Measurements from ENCODE around the gene THADA.
"Not testable (repeated sequence)": the region's sequence is repeated elsewhere in the genome, so short reads cannot be mapped to it uniquely, and the experiment has no call there.

THADA gene

DNA sequence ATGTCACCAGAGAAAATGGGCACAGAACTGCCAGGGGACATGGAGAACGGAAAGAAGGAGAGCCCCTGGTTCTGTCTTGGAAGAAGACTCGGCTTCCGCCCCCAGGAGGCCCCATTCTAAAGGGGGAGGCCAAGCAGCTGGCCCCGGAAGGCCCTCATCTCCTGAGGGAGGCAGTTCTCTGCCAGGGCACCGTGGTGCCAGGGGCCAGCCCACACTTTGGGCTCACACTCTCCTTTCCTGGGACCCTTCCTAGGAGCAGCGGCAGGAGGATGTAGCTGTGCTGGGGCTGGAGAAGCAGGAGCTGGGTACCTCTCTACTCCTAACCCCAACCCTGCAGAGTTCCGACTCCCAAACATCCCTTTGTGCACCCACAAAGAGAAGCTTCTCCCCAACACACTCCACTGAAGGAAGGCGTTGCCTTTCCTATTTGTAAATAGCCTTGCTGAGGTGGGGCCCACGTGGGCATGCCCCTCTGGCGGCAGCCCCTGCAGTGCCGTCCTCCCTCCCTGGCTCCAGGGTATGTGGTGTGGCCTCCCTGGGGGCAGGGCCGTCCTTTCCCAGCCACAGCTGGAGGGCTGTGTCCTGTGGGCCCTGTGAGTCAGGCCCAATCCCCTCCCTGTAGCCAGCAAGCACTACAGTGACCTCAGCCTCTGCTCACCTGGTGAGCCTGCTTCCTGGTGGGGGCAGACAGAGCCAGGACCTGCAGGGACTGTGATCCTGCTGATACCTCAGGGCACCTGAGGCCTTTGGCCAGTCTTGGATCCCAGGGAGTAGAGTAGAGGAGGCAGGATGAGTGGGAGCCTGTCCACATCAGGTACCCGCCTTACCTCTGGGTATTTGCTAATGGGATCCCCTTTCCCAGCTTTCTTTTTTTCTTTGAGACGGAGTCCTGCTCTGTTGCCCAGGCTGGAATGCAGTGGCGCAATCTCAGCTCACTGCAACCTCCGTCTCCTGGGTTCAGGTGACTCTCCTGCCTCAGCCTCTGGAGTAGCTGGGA, 396.0 kb downstream of the THADA start:
- no peak for DNase-seq

DNA sequence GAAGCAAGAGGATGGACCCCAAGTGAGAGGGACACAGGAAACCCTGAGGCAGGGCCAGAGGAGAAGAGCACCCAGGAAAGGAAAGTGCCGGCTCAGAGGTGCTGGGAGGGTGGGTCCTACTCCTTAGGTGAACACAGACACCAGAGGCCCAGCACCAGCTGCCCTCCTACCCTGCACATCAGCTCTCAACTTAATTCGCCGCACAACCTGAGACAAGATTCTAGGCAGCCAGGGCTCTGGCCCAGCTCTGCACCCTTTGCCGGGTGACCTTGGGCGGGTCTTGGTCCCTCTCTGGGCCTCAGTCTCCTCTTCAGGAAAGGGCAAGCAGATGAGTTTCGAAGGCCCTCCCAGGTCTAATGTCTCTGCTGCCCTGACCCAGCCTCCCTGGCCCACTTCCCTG, 397.6 kb downstream of the THADA start:
- DNase-seq, result no peak

DNA sequence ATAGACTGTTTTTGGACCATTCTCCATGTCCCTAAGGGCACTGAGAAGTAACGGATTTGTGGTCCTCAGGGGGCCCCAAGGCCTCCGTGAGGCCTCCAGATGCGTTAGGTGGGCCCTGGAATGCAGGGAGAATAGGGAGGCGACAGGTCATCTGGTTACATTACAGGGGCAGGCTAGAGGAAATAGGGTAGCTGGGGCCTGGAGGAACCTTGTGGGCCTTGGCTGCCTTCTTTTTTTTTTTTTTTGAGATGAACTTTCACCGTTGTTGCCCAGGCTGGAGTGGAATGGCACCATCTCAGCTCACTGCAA, 398.3 kb downstream of the THADA start:
- no peak for DNase-seq

DNA sequence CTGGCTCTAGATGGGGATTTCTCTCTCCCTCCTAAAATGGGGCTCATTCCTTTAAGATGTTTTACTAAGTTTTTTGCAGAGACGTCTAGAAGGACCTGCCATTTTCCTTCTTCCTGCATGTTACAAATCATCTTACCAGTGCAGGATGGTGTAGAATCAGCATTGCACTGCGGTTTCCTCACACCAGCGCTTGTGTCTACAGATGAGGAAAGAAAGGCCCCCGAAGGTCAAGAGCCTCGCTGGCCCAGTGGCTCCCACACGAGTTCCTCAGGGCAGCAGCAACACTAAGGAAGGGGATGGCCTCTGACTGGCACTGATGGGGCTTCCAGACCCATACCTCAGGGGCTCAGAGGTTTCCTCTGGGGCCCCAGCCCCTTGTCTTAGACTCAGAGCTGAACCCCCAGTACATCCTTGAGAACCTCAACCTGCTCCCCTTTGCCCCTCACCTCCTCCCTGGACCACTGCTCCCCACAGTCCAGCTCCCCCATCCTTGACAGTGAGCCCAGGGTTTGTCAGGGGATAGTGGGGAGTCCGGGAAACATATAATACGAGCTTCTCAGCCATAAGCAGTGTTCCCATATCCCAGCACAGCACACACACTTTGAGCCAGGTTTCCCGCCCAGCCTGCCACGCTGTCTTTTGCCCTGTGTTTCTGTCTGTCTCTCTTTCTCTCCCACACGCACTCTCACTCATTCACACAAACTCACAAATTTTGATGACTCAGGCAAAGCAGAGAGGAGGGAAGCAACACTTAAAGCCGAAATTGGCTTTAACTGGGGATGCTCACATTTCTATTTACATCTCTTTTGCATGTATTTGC, 398.9 kb downstream of the THADA start:
- DNase-seq, result no peak

DNA sequence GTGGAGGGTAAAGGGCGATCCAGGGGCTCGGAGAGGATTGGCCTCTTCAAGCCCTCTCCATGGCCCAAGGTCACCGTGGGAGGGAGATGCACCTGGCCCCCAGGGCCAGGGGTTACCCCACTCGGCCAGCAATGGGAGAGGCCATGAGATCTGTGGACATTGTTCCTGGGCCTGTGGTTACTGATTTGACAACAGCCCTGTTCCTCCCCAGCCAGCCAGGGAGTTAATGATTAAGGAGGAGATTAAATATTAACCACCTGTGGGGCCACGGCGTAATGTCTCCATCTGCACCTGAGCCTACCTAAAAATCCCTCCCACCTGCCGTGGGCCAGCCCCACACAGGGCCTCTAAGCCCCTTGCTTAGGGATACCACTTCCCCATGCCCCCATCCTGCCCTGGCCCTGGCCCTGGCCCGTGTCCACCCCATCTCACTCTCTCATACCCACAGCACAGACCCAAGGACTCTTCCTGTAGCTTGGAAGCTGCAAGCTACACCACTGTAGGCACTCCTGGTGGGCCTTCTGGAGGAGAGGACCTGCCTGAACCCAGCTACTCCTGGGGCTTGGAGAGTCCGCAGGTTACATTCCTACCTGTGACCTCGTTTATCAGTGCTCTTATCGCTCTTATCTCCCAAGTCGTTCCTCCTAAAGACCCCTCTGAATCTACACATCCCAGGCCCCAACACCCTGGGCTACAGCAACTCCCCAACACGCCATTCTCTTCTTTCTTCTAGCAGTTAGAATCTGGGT, 401.5 kb downstream of the THADA start:
- DNase-seq, result no peak

DNA sequence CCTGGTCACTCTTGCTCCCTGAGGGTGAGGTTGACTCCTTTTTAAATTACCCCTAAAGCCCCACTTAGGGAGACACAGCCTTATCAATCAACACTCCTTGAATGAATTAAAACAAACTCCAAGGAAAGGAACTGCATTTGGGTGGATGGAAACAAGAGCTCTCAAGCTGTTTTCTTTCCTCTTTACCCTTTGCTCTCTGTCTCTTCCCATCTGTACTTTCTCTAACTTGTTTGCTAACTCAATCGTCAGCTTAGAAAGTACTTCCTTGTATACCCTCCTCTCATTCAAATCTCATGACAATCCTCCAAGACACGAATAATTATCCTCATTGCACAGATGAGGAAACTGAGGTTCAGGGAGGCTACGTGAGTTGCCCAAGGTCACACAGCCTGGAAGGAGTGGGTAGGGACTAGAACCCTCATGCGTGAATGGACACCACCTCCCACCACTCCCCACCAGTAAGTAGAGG, 402.2 kb downstream of the THADA start:
- no peak for DNase-seq

DNA sequence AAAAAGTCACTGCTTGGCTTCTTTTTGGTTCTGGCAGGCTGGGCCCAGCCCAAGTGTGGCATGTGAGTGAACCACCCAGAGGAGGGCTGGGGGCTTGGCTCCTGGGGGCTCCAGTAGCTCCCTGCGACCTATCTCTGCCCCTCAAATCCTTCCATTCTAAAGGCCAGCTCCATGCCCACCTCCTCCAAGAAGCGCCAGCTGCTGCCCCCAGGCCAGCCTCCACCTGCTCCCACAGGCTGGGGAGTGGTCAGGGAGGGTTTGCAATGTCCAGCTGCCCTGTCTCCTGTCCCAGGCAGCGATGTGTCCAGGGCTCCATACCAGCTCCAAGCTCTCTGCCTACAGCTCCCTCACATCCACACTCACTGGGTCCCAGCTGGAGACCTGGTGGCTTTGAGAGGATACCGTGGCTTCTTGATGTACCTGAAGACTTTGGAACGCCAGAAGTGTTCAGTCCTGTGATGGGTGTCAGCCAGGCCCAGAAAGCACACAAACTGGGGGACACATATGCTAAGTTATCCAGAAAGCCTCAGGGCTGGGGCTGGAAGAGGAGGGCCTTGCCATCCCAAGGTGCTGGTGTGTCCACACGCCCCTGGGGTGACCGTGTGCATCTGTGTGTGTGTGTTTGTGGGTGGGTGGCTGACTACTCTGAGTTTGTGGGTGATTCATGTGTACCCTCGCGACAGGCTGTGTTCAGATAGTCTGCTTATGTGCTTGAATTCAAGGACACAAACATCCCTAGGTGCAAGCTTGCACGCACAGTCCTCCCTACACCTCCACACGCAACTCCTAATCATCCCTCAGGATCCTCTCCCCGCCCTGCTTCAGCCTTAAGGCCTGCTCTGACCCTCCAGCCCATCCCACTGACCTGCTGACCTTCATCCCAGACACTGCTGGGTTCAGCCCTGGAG, 402.8 kb downstream of the THADA start:
- DNase-seq, result no peak

DNA sequence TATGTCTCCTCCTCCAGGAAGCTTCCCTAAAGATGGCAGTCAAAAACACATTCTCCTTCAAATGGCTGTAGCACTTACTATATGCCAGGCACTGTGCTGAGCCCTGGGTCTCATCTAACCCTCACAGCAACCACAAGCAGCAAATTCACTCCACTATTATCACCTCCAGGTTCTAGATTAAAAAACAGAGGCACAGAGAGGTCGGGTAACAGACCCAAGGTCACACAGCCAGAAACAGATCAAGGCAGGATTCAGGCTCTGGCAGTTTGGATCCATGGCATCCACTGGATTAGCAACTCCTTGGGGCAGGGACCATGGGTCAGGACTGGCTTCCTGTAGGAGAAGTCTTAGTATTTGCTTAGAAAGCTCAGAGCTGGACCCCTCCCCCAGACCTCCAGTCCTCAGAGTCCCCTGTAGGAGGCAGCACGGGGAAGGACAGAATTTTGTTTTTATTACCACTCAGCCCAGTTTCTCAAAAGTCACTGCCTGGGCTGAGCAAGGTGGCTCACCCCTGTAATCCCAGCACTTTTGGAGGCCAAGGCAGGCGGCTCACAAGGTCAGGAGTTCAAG, 403.8 kb downstream of the THADA start:
- DNase-seq, result no peak

DNA sequence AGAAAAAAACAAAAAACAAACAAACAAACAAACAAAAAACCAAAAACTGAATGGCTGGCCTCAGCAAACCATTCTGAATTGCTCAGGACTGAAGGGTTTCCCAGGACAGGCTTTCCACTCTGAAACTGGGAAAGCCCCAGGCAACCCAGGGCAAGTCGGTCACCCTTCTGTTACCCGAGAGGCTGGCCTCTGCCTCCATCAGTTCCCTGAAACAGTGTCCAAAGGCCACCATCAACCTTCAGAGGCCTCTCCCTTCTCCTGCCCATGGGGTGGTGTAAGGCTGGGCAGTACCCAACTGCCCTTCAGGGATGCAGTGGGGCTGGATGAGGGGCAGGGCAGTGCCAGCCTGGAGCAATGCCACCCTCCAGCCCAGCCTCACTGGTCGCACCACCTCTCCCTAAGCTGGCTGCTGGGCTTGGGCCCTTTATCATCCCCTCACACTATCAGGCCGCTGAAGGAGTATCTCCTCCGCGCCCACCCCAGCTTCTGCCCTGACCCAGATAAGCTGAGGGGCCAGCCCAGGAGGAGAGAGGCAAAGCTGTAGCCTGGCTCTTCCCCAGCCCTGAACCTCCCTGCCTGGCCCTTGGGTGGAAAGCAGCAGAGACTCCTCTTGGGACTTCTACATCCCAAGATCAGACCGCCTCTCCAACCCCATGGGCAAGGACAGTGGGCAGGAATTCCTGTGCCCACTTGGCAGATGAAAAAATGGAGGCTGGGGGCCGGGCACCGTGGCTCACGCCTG, 405.4 kb downstream of the THADA start:
- DNase-seq, result no peak

DNA sequence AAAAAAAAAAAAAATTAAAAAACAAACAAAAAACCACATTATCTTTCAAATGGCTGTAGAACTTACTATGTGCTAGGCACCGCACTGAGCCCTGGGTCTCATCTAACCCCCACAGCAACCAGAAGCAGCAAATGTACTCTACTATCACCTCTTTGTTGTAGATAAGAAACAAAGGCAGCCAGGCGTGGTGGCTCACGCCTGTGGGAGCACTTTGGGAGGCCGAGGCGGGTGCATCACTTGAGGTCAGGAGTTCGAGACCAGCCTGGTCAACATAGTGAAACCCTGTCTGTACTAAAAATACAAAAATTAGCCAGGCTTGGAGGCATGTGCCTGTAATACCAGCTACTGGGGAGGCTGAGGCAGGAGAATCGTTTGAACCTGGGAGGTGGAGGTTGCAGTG, 406.0 kb downstream of the THADA start:
- not testable (repeated sequence) for DNase-seq

DNA sequence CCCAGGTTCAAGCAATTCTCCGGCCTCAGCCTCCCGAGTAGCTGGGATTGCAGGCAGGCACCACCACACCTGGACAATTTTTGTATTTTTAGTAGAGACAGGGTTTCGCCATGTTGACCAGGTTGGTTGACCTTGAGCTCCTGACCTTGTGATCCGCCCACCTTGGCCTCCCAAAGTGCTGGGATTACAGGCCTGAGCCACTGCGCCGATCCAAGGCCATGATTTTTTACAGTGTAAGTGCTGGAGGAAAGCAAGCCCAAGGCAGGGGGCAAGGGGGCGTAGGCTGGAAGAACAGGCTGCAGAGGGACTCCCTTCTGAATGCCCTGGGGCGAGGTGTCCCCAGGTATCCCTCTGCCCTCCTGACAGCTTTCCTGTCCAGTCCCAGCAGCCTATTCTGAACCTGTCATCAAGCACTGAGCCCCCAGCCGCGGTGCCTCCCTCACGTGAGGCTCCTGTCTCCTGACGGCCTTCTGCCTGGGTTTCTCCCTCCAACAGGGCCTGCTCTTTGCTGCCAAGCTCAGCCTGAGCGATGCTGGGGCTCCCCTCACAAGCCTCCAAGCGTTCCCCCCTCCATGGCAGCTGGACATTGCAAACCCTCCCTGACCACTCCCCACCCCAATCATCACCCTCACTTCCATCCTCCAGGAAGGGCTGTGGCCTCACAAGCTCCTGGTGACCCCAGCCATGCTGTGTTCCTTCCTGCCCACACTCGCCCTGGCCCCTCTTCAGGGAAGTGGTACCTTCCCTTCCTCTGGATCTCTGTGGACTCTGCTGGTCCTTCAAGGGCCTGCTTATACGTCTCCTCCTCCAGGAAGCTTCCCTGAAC, 407.1 kb downstream of the THADA start:
- DNase-seq, result no peak

DNA sequence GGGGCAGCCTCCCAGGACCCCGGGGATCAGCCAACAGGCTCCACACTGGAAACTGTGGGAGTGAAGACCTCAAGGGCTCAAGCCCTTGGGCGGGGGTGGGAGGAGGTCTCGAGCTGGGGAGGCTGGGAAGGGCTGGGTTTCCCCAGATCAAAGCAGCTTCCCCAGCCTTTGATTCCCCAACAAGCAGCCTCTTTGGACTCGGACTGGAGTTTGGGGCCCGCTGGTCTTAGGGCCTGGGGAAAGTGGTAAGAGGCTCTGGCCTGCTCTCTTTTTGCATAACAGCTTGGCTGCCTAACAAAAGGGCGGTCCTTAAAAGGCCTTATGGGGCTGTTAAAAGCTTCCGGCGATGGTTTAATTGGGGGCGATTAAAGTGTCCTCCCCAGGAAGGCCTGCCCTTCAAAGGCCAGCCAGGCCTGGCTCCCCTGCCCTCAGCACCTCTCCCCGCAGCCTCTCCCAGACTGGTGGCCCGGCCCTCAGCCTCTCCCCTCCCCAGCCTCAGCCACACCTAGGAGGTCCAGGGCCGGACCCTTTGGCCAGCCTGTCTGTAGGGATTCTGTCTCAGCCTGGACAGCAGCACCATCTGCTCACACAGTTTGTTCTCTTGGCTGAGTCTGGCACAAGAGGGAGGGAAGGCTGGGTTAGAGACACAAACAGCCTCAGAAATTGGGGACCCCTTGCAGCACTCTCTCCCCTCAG, 409.0 kb downstream of the THADA start:
- DNase-seq, result peak; percentile 39

DNA sequence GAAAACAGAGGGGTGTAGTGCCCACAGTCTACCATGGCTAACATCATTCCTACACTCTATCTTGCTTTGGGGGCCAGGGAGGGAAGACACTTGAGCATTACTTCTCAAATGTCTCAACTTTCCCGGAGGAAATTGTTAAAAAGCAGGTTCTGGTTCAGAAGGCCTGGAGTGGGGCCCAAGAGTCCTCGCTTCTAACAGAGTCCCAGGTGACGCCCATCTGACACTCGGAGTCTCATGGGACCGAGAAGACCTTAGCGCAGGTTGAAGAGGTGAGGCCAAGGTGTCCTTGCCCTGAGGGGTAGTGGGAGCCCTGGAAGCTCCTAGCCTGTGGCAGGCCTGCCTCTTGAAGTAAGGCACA, 409.5 kb downstream of the THADA start:
- no peak for DNase-seq

DNA sequence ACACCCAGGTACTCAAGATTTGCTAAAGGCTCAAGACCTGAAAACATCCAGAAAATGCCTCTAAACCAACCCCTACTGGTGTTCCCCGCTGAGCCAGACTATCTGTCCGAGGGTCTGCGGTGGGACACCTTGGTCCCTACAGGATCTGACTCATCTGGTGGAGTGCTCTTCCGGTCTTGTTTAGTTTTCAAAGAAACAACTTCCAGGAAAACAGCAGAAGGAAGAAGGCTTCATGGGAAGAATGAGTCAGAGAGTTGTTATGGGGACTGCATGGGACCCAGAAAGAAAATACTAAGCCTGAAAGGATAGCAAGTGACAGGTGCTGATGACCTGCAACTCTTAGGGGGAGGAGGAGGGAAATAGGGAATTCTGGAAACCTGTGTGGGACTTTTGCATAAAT, 410.7 kb downstream of the THADA start:
- no peak for DNase-seq

DNA sequence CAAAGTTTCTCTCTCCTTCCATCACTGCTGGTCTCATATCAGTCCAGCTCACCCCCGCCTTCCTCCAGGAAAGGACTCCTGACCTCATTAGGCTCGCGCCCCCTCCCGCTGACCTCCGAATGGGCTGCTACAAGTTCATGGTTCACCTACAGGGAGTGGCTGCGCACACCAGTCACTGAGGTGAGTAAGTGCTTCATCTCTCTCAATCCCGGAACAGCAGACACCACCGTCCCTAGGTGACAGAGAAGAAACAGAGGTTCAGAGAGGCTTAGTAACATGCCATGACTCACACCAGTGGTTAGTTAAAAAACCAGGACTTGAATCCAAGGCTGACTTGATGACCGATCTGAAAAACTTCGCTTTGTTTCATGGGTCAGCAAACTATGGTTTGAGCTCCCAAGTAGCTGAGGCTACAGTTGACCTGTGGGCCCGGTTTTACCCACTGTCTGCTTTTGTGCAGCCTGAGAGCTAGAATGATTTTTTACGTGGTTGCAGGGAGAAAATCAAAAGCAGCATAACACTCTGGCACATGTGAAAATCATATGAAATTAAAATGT, 411.4 kb downstream of the THADA start:
- no peak for DNase-seq

DNA sequence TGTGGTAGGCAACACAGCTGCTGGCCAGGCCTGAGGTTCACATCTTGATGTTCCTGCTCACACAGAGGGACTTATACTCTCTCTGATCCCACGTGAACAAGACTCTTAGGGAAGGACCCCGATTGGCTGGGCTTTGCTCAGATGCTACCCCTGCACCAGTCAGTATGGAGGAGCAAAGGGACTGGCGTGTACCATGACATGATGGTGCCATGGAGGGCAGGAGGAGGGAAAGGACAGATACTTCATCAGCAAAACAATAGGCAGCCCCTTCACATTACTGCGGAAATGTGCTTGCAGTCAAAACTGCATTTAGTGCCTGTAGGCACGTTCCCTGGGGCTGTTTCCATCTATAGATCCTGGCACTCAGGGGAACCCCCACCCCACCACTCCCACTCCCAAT, 412.1 kb downstream of the THADA start:
- DNase-seq, result no peak

DNA sequence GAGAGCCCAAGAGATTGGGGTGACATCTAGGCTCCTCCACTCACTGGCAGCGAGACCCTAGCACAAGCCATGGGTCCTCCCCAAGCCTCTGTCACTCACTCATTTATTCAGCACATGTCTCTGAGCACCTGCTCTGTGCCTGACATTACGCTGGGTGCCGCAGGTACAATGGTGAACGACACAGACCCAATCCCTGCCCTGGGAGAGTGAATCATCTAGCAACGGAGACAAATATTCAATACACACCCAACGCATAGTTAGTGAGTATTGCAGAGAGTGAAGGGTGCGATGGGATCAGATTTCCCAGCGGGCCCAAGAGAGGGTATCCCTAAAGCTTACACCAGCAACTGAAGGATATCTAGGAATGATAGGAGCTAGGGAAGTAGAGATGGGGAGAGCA, 414.9 kb downstream of the THADA start:
- DNase-seq, result no peak
